Measurements from ENCODE around the gene MAGEA4.

MAGEA4 gene

GRCh38 chrX:151929126-151929525 is 16.4 kb downstream of the MAGEA4 start:
- DNase-seq (ENCODE audit: low read depth in 3 of 3) = no peak

GRCh38 chrX:151935358-151935757 is 22.7 kb downstream of the MAGEA4 start:
- no peak for DNase-seq (ENCODE audit: low read depth in 3 of 3)

- no peak for DNase-seq (ENCODE audit: low read depth in 3 of 3)
Observed at GRCh38 chrX:151938172-151938571, 25.5 kb downstream of the MAGEA4 start.

GRCh38 chrX:151954730-151955129 is 42.0 kb downstream of the MAGEA4 start:
- DNase-seq (ENCODE audit: low read depth in 3 of 3) = no peak

GRCh38 chrX:151958101-151958500 is 45.4 kb downstream of the MAGEA4 start:
- no peak for DNase-seq (ENCODE audit: low read depth in 3 of 3)

- DNase-seq (ENCODE audit: low read depth in 3 of 3) = no peak
Observed at GRCh38 chrX:151962034-151962433, 49.3 kb downstream of the MAGEA4 start.

- no peak for DNase-seq (ENCODE audit: low read depth in 3 of 3)
Observed at GRCh38 chrX:151966236-151966635, 53.5 kb downstream of the MAGEA4 start.

- DNase-seq (ENCODE audit: low read depth in 3 of 3) = no peak
Observed at GRCh38 chrX:151970027-151970426, 57.3 kb downstream of the MAGEA4 start.

GRCh38 chrX:151970661-151971060 is 58.0 kb downstream of the MAGEA4 start:
- DNase-seq (ENCODE audit: low read depth in 3 of 3) = no peak

GRCh38 chrX:151973060-151973661 is 60.5 kb downstream of the MAGEA4 start:
- no peak for DNase-seq (ENCODE audit: low read depth in 3 of 3)

GRCh38 chrX:151973851-151974335 is 61.2 kb downstream of the MAGEA4 start:
- DNase-seq (ENCODE audit: low read depth in 3 of 3) = no peak
